HG02588 (cell line): ENCODE measurements around the gene HHEX.
A peak's percentile ranks its signal among the peaks of the same experiment; 100 is the strongest.

Experiments
- ATAC-seq: cut with Tn5 transposase; IDR thresholded peaks from one replicate; pipeline ENCODE4 v1.9.1; 2021; ENCODE audit warnings: mild to moderate bottlenecking, moderate library complexity; ENCODE audit not compliant: unreplicated experiment

The HHEX gene

DNA sequence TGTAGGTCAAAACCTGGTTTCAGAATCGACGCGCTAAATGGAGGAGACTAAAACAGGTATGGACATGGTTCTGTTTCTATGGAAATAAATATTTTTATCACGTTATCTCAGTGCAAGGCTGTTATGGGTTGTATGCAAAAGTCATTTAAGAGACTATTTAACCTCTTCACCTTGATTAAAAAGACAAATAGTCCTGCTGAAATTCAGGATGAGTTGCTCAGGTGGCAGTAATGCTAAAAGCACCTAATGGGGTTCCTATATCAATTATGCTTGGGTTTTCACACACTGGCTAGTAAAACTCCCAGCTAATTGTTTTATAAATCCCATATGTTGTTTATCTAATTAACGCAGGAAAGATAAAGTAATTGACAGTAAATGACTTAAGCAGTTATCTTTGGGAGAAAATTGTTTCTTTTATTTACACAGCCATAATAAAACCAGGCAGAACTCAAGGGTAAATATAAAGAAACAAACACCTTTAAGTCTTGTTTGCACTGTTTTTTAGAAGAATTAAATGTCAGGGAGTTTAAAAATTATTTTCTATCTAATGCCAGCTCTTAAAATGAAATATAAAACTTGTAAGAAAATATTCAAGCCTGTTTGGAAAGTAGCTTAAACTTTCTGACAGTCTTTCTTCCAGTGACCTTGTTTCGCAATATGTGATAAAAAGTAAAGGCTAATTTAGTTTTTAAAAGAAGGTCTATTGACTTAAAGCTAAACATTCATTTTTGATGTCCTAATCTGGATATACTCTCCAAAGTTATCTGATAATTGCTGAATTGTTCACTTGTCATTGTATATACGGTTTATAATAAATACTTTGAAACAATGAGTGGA is 3.2 kb downstream of the HHEX start:
- no peak for ATAC-seq

DNA sequence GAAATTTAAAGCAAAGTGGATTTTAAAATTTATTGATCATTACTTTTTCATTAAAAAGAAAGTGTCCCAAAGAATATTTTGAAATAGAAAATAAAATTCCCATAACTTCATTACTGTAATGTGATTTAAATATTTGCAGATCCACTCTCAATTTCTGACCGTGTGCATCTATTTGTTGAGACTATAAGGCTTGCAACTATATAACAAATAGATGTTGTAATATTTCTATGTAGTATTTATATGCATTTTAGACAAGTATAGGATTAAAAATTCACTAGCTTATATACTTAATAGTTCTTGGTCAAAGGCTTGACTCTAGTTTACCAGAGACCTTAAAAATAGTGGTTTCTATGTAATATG is 3.8 kb downstream of the HHEX start:
- no peak for ATAC-seq

DNA sequence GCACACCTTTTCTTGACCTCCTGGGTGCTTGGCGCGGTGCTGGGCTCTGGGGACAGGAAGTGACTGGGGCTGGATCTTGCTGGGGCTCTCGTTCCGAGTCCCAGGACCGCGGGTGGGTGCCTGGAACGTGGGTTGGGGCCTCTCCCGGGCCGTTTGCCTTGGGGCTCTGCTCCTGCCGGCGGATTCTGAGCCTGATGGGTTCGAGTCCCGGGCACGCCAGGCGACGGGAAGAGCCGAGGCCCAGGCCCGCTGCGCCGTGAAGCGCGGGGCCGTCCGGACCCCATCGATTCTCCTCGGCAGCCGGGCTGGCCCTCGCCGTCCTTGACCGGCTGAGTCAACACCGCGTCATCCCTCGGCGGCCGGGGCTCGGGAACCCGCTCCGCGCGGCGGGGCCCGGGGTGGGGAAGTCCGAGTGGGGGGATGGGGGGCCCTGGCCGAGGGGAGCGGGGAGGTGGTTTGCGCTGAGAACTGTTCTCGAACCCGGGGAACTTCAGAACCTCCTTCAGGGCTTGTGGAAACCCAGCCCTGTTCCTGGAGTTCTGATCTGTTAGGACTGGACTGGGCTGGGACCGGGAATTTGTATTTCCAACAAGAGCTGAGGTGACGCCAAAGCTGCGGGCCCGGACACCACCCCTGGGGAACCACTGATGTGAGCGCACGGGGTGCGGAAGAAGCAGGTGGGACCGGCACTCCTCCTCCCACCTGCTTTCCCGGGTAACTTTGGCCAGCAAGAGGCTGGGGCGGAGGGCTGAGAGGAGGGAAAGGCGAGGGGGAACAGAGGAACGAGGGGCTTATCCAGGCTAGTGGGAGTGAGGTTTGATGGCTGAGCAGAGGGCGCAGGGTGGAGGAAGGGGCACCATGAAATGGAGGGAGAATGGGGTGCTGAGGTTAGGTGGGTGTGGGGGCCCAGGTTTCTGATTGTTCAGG is 6.2 kb downstream of the HHEX start:
- ATAC-seq = no peak

DNA sequence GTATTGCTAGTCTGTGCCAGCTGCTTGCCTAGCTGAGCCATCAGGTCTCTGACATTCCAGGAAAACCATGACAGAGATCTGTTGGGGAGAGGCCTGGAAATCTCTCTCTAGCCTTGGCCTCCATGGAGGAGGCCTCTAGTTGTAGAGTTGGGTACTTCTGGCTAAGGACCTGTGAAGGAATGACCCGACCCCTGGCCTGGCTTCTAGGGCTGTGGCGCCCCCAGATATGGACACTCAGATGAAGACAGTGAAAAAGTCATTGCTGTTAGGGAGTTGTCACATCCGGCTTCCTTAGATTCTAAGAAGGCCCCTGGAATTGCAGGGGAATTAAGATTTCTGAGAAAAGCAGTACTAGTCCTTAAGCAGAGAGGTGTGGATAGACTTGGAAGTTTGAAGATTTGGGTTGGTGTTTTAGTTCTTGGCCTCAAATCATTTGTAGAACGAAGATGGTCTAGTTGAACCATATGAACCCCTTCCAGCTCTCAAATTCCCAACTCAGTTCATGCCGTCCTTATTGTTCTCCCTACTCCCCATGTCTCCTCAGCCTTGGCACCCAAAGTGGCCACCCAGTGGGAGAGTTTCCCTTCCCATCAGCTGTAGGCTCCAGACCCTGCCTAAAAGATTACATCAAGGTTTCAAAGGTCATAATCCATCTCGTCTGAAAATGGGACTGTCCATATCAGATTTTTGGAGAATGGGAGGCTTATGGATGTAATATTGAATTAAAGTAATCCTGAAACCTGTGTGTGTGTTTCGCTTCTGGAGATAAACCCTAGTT is 7.0 kb downstream of the HHEX start:
- no peak for ATAC-seq

DNA sequence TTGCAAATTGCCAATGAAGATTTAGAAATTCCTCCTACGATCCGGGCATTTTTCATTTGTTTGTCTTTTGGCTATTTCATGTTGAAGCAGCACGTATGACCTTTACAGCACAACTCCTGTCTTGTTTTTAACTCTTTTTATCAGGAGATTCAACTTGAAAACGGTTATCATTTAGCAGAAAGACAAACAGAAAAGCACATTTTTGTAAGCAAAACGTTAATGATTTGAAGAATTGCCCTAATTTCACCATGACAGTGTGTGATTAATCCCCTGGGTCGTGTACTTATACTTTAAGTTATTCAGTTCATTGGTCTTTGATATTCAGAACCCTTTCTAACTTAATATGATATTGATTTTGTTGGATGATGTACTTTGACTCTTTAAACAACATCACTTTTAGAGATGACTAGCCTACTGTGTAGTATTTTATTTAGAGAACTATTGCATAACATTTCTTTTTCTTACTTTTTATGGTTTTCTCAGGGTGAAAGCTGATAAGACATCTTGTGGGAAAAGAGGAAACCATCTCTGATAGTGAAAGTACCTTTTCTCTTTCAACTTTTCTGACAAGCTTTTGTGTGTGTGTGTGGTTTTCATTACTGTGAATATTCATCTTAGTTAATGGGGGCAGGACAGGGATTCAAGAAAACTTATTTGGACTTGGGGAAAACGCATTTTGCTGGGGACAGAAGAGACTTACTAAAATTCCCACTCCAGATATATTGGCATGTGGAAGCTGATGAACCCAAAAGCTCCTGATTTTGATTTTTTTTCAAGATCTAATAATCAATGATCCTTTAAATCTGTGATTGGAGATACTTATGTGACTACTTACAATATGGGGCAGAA is 8.1 kb downstream of the HHEX start:
- no peak for ATAC-seq

DNA sequence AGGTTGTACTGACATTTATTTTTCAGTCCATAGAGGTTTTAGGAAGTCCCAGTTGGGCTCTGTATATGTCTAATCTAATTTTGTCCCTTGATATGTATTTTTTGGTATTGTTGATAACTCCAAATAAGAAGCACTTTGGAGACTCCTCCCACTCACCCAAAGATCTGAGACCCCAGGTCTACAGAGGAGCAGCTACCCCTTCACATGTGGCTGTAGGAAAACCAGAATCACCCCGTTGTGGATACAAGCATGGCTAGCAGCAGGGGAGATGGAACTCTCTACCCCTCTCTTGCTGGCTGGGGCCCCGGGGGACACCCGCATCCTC is 9.4 kb downstream of the HHEX start:
- no peak for ATAC-seq

DNA sequence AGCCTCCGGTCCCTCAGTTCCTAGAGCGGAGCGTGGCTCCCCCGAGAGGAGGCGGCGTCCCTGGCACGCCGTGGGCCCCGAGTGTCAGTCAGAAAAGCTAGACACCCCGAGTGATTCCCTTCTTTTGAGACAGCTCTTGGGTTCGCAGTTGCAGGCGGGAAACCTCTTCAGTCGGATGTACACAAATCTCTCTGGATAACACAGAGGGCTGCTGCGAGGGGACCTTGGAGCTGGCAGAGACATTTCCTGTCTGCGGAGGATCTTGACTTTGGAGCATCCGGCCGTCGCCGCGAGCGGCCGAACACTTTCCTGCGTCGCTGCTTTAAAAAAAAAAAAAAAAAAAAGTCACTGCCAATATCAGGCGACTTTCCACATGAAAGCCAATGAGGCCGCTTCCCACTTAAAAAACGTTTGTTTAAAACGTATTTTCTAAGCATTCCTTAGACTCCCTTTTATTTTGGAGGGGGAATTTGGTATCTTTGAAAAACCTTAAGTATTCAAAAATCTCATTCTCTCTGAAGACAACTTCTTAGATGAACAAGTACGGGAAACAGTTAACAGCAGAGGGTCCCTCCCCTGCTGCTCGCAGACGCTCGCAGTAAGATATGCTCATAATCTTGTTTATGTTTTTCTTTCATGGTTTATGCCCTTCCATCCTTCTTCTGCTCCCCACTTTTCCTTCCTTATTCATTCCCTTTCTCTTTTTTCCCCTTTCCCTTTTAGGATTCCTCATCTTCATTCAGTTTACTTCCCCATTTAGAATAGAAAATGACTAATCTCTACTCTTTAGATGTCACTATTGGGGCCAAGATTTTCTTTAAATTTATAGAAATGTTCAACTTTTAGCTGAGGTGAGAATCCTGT is 10.0 kb downstream of the HHEX start:
- no peak for ATAC-seq

DNA sequence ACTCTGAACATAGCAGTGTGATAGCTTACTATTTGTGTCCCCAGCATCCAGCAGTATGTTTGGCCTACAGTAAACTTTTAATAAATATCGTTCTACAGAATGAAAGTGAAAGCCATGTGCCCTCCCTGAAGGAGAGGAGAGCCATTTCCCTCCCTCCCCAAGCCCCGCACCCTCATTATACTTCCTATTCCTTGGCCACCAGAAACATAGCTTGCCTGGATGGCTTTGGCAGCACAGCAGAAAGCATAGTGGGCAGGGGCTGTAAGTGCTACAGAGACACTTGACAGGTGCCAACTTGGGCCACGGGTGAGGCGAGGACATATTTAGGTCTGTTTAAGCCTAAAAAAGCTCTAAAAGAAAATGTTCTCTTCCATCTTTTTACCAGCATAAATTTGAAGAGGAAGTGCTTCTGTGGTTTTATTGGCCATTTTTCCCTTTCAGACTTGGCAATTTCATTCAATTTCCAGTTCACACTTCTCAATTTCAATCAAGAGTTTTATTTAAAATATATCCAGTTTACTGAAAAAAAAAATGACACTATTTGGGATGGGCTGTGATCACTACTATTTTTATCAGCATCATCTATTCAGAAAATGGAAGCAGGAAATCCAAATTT is 12.7 kb downstream of the HHEX start:
- no peak for ATAC-seq

DNA sequence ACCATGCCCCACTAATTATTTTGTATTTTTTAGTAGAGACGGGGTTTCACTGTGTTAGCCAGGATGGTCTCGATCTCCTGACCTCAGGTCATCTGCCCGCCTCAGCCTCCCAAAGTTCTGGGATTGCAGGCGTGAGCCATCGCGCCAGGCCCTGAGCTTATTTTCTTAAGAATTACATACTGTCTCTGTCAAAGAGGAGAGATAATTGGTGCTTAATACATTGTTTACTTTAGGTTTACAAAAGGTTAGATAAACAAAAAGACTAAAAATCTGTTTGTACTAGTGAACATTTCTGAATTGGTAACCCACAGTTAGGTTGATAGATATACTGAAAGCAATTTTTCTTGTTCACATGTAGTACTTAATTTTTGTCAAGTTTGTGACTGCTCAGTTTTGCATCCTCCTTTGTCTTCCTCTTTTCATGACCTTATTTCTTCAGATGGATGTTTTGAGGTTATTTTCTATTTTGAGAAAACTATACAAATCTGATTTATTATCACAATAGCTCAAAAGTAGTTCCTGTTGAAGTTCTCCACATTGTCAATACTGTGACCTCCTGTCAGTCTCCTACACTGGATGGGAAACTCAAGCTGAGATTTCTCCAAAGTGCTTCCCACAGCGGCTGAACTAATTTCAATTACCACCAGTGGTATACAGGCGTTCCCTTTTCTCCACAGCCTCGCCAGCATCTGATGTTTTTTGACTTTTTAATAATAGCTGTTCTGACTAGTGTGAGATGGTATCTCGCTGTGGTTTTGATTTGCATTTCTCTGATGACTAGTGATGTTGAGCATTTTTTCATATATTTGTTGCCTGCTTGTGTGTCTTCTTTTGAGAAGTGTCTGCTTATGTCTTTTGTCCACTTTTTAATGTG is 22.5 kb downstream of the HHEX start:
- no peak for ATAC-seq

DNA sequence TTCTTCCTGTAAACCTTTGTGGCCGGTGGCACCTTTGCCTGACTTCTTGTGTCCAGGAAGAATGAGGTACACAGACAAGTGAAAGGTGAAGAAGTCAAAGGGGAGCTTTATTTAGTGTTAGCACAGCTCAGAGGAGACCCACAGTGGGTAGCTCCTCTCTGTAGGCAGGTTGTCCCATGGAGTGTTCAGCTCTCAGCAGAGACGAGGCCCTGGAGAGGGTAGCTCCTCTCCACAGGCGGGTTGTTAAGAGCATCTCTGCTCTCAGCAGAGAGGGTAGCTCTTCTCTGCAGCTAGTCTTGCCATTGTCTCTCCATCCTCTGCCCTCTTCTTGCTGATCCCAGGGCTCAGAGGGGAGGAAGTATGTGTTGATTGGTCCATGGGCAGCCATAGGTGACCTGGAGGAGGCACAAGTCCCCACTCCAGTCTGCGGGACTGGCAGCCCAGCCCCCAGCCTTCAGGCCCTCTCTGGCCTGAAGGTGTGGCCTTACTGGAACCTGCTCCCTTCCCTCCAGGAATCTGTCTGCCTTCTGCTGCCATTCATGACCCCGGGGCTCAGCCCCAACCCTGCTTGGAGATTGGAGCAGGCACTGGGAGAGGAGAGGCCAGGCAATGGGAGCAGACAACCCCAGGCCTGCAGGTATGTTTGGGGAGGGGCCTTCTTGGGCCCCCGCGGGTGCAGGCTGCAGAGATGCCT is 24.5 kb downstream of the HHEX start:
- ATAC-seq = no peak

DNA sequence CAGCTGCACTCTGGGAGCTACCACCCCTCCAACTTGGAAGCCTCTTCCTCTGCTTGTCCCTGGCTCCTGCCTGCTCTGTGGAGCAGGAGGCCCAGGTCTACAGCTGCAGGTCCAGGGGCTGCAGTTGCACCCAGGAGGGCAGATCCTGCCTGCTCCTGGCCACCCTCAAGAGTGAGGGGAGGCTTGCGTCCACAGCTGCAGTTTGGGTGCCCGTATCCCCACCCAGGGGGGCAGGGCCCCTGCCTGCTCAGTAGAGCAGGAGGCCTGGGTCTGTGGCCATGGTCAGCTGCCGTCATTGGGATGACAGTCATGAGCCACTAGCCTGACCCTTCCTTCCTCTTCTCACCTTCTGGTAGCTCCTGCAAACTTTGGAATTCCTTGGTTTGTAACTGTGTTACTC is 25.1 kb downstream of the HHEX start:
- ATAC-seq = no peak

DNA sequence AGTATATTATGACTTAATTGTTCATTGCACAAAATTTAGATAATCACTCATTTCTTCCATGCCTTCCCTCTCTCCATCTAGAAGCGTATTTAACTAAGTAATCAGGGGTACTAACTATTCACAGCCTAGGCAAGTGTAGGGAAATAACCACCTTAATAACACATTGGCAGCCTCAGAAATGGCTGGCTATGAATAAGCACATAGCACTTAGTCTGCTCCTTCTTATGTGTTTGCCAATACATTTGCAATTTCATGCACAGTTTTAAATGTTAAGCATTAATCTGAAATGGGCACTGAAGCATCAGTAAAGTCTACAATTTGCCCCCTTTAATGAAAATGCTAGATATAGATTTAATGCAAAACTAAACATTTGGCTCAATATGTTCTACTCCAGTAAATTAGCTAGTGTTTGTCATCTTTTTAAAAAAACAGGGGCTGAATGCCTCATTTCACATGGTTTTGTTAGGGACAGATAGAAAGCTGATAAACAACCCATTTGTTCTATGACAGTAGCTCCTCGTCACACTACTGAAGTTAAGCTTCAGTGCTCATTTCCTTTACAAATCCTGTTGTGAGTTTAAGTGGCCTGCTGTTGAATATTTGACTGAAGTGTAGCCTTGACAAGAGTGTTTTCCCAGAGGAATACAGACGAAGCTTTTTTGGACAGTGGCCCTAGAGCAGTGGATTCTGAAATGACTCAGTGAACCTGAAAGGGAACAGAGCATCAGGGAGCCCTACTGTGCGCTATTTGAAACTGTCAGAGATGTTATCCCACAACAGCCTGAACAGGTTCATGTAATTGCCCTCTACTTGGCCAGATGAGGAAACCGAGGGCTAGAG is 30.5 kb downstream of the HHEX start:
- no peak for ATAC-seq

DNA sequence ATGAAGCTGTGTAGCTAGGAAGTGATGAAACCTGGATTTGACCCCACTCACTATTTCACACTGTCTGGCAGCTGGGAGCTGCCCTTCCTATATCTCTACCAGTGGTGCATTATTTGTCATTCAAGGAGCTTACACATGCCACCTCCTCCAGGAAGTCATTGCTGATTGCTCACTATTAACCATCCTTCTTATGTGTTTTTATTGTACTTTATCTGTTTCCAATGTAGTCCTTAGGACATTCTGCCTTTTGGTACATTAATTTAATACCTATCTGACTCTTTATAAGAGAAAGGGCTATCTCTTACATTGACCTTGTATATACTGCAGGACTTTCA is 31.0 kb downstream of the HHEX start:
- no peak for ATAC-seq

DNA sequence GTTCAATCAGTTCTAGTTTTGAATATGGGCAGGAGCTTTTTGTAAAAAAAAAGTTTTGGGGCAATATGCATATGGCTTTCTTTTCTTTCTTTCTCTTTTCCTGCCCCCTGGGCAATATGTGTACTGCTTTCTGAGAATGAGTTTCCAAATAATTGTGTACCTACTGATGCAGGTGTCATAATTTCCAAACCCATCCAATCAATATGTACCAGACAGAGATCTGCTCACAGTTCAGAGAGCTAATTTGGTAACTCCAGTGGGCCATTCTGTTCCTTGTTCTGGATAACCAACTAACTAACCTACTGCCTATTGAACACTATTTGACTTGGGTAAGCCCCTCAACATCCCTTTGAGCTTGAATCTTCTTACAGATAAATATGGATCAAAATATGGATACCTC is 32.6 kb downstream of the HHEX start:
- ATAC-seq = no peak

DNA sequence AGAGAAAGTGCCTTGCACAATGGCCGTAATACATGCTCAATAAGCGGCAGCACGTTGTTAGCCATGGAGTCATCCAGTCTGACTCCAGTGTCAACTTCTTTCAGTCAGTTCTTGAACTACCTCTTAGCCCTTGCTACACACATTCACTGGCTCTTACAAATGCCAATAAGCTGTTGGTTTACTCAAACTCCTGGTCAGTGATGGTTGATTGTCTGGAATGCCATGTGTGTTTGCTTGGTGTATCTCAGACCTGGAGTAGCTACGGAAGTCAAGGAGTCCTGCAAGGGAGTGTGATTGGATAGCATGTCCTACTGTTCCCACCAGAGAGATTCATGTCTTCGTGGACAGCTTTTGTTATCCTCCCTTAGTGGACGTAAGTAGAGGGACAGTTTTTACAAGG is 37.4 kb downstream of the HHEX start:
- no peak for ATAC-seq

DNA sequence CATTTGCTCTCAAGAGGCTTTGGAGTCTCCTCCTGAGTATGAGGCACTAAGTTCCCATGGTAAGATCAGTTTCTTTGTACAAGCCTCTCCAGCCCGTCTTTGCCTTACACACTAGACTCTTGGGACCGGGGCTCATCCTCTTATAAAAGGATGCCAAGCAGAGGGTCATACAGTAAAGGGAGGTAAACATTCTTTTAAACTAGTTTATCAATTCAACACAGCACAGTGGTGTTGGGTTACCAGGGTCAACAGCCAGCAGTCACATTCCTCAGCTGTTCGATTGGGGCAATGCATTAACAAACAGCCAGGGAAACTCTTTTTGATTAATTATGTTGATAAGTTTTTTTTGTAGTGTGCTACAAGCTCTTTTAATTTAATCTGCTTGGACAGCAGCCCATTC is 37.8 kb downstream of the HHEX start:
- ATAC-seq = no peak

DNA sequence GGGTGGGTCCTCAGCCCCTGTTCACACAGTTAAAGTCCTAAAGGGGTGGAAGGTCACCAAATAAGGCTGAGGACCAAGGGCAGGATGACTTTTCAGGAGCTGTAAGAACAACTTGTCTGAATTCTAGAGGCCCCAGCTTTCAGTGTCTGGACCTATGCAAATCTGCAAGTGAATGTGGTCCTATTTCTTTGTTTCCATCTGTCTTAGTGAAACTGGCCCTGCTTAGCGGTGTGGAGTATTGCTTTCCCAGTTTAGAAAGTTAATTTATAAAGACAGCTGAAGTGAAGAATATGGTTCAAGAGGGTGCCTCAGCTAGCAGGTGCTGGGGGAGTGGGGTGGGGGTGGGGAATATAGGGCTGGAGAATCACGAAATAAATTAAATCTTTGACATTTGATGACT is 40.1 kb downstream of the HHEX start:
- ATAC-seq = peak; percentile 97
